AG10803 (cell line): ENCODE data around the gene LTF.

Experiments used
- DNase-seq: peaks from one replicate; pipeline ENCODE4 v3.0.0; 2010; ENCODE audit warnings: low read depth
- H3K4me3 ChIP-seq: 2 replicates; pipeline ENCODE4 v1.5.1; 2011; ENCODE audit warnings: mild to moderate bottlenecking, low read length, control low read depth
- TF ChIP-seq, protein P1 (sequence below): conservative IDR thresholded peaks from 2 replicates; pipeline ENCODE4 v1.5.1; 2011; ENCODE audit warnings: mild to moderate bottlenecking, low read length, control low read depth, inconsistent platforms

Gene LTF

DNA sequence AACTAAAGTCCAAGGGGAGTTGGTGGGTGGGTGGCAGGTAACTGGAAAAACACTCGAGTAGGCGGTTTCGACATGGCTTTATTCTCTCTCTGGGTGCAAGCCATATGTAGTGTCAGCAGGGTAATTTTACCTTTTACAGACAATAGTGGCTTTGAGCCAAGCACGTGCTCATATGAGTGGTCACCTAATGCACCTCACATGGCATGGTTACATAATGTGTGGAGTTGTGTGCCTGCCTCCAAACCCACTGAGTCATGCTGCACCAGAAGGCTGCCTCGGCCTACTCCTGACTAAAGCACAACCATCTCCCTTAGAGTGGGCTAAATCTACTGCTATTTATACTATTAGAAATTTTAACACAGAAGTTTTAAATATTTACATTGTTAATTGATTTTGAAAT, 41.1 kb downstream of the LTF start:
- H3K4me3 ChIP-seq = no peak overlapping the region
- peak; percentile 9 for DNase-seq
- TF ChIP-seq, protein P1, sequence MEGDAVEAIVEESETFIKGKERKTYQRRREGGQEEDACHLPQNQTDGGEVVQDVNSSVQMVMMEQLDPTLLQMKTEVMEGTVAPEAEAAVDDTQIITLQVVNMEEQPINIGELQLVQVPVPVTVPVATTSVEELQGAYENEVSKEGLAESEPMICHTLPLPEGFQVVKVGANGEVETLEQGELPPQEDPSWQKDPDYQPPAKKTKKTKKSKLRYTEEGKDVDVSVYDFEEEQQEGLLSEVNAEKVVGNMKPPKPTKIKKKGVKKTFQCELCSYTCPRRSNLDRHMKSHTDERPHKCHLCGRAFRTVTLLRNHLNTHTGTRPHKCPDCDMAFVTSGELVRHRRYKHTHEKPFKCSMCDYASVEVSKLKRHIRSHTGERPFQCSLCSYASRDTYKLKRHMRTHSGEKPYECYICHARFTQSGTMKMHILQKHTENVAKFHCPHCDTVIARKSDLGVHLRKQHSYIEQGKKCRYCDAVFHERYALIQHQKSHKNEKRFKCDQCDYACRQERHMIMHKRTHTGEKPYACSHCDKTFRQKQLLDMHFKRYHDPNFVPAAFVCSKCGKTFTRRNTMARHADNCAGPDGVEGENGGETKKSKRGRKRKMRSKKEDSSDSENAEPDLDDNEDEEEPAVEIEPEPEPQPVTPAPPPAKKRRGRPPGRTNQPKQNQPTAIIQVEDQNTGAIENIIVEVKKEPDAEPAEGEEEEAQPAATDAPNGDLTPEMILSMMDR = no peak

DNA sequence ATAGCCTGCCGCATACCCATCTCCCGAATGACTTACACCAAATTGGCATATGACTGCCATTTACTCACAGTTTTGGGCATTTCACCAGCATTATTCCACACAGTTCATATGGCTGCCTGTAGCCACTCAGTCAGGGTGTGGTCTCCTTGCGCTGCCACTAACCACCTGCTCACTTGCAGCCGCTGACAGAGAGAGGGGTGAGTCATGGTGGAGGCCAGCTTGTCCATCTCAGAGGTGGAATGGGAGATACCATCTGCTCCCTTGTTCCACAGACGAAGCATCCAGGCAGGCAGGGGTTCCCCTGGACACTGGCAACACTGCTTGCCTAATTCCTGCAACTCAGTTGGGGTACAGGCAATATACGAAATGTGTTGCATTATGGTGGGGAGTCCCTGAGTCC, 42.1 kb downstream of the LTF start:
- DNase-seq = no peak
- TF ChIP-seq, protein P1 = no peak

DNA sequence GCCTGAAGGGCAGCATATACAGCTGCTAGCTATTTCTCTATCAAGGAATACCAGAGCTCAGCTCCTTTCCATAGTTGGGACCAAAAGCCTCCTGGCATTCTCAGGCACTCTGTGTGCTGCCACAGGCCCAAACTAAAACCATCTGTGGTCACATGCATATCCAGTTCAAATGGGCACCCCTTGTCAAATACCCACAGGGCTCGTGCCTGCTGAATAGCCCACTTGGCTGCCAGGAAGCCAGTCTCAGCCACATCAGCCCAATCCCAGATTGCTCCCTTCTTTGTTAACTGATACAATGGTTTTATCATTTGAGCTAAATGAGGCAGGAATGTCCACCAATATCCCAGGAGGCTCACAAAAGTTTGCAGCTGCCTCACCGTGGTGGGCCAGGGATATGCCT, 43.8 kb downstream of the LTF start:
- no peak overlapping the region for H3K4me3 ChIP-seq
- no peak for DNase-seq
- TF ChIP-seq, protein P1 = no peak

More for the DNA sequence above, 42.1 kb downstream of the LTF start:
- no peak overlapping the region for H3K4me3 ChIP-seq

DNA sequence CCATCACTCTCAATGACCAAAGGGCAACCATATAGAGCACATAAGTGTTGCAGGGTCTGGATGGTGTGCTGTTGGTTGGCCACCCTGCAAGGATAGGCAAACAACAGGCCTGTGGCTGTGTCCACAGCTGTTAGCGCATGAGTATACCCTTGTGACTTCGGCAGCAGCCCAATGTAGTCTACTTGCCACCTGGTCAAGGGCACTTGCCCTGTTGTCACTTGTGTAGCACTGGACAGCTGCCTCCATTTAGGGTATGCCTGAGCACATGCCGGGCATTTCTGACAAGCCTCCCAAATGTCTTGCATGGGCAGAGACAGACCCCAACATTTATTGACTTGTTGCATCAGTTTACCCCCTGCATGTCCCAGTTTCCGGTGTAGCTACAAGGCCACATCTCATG, 44.9 kb downstream of the LTF start:
- H3K4me3 ChIP-seq = no peak overlapping the region
- no peak for DNase-seq
- TF ChIP-seq, protein P1 = no peak

DNA sequence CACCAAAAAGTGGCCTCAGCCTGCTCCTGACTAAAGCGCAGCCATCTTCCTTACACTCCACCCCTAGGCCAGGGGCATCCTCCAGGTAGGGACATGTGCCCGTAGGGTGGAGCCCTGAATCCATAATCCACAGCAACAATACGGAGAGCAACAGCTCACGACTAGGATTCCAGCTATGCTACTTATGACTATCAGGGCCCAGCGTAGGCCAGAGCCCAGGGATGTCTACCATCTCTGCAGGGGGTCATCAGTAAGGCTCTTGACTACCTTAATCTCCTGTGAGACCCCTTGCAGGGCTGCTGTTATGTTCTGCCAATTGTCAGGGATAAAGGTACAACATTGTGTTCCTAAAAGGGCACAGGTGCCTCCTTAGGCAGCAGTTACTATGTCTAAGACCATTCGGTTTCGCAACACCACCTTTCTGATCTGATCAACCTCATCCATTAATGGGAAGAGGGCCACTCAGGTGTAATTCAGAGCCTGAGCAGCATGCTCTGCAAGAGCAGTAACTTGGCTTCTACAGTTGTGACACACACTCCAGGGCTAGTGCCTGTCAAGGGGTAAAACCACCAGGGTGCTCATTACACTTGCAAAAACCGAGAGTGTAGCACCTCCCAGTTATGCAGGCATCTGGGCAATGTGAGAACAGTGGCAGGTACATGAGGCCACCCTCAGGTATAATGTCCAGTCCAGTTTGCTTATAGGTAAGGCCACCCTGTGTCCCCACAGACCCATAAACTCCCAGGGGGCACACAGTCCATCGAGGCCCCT, 46.7 kb downstream of the LTF start:
- TF ChIP-seq, protein P1 = no peak
- DNase-seq = no peak
- H3K4me3 ChIP-seq = no peak overlapping the region

DNA sequence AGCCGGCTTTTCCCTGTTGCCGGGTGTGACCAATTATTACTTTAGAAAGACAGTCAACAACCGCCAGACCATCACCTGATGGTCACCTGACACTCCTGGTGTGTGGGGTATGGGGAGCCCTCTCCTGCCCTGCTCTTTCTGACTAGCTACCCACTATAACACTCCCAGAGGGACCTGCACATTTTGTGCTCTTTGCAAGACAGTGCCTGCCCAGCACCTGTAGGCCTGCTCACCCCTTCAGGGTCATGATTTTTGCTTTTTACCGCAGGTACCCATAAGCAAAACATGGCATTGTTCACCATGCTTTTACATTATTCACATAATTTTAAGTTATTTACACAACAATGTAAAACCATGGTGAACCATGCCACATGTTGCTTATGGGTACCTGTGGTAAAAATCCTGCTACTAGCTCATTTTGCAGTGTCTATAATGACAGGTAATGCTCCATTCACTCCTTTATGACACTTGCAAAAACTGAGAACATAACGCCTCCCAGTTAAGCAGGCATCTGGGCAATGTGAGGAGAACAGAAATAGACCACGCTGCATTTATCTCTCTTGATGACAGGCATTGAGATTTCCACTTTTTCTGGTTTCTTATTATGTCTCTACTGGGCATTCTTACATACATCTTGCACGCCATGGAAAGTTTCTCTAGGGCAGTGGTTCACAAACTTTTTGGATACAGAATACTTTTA, 47.7 kb downstream of the LTF start:
- no peak for DNase-seq
- TF ChIP-seq, protein P1 = no peak
- no peak overlapping the region for H3K4me3 ChIP-seq
